ENCODE results near the gene RBM8A. TPM values are rescaled to one million over a fixed set of nuclear protein-coding genes. Genes with fewer than 3 reads are reported as not detected.

The RBM8A gene
- total and polyA plus RNA-seq, 8 donors, result 90.2 to 197 (median 182) TPM

GRCh38 chr1:145889722-145890121, 37.6 kb downstream of the RBM8A start:
- no peak overlapping the region for H3K4me3 ChIP-seq
- no peak for TF ChIP-seq CTCF (IDR thresholded peaks at IDR 0.05)
- peak overlapping the region in 1 of 2 donors; percentile 51 for H3K27ac ChIP-seq
- no peaks in the 10 kb centered on the region for H3K36me3 ChIP-seq
- peaks cover 0 to 7% of the 10 kb centered on the region in 2 donors for H3K27me3 ChIP-seq
- DNase-seq, result no peak
- peaks cover 28 to 50% of the 10 kb centered on the region in 2 donors for H3K4me1 ChIP-seq
- intact Hi-C loops (cut with DNase I), result no loop called here
- ATAC-seq, result no peak
- H3K9me3 ChIP-seq, result no peaks in the 10 kb centered on the region

- ATAC-seq, result no peak
These were observed 39.7 kb downstream of the RBM8A start for GRCh38 chr1:145887631-145888030.

GRCh38 chr1:145886816-145887215, 40.5 kb downstream of the RBM8A start:
- DNase-seq (no peak), ATAC-seq (no peak)
- no peak for TF ChIP-seq CTCF (IDR thresholded peaks at IDR 0.05)
- Histone ChIP-seq H3K4me3 (no peak overlapping the region), H3K27ac (peak overlapping the region in 1 of 2 donors; percentile 37), H3K36me3 (no peaks in the 10 kb centered on the region), H3K9me3 (no peaks in the 10 kb centered on the region), H3K4me1 (peaks cover 18 to 32% of the 10 kb centered on the region in 2 donors), H3K27me3 (peaks cover 0 to 16% of the 10 kb centered on the region in 2 donors)
- intact Hi-C loops (cut with DNase I), result no loop called here

More at GRCh38 chr1:145887631-145888030, 39.7 kb downstream of the RBM8A start:
- intact Hi-C loops (cut with DNase I), result no loop called here
- no peaks in the 10 kb centered on the region for H3K9me3 ChIP-seq
- H3K36me3 ChIP-seq, result no peaks in the 10 kb centered on the region
- H3K27me3 ChIP-seq, result peaks cover 0 to 16% of the 10 kb centered on the region in 2 donors
- no peak overlapping the region for H3K4me3 ChIP-seq
- TF ChIP-seq CTCF (IDR thresholded peaks at IDR 0.05), result no peak
- H3K27ac ChIP-seq, result no peak overlapping the region
- DNase-seq, result no peak
- peaks cover 24 to 40% of the 10 kb centered on the region in 2 donors for H3K4me1 ChIP-seq

- Histone ChIP-seq H3K4me3 (peak overlapping the region; percentile 60 to 68), H3K36me3 (no peaks in the 10 kb centered on the region), H3K27me3 (peaks cover 0 to 16% of the 10 kb centered on the region in 2 donors), H3K4me1 (peaks cover 13 to 28% of the 10 kb centered on the region in 2 donors), H3K27ac (peak overlapping the region in 1 of 2 donors; percentile 37), H3K9me3 (no peaks in the 10 kb centered on the region)
- DNase-seq (no peak), ATAC-seq (peak; percentile 2)
- intact Hi-C loops (cut with DNase I), result no loop called here
- TF ChIP-seq CTCF (IDR thresholded peaks at IDR 0.05), result no peak
These were observed 40.9 kb downstream of the RBM8A start for GRCh38 chr1:145886390-145886789.

GRCh38 chr1:145885738-145886287, 41.5 kb downstream of the RBM8A start, which contains the start of gene ANKRD35:
ANKRD35 (minus strand) TSS chr1:145885866; CDS start chr1:145885758, 108 bp downstream.
- peak within 1 kb of the TSS in 1 of 2 donors; percentile 37 for H3K27ac ChIP-seq

More at GRCh38 chr1:145885738-145886287, 41.5 kb downstream of the RBM8A start, which contains the start of gene ANKRD35:
- H3K36me3 ChIP-seq, result no peaks in the 10 kb centered on the region
- H3K4me3 ChIP-seq, result peak within 1 kb of the TSS; percentile 60 to 68
- H3K9me3 ChIP-seq, result no peaks in the 10 kb centered on the region
- H3K4me1 ChIP-seq, result peaks cover 8 to 22% of the 10 kb centered on the region in 2 donors
- no peak for TF ChIP-seq CTCF (IDR thresholded peaks at IDR 0.05)
- peaks cover 0 to 16% of the 10 kb centered on the region in 2 donors for H3K27me3 ChIP-seq
- intact Hi-C loops (cut with DNase I), result no loop called here
- ATAC-seq, result peak; percentile 98
- DNase-seq, result peak; percentile 74 to 98 (median 82)
